Parathyroid adenoma (tissue), 2 donors: Measurements from ENCODE around the gene HDAC4.

ENCODE experiments used
- H2AFZ ChIP-seq: fragments of 300-600 bp; sonication (generic); one replicate; pipeline ENCODE4 v1.7.0; 2017; ENCODE audit warnings: antibody characterized with exemption, mild to moderate bottlenecking
- H3K27ac ChIP-seq: fragments of 300-600 bp; sonication (generic); one replicate; pipeline ENCODE4 v1.7.0; 2017
- H3K27me3 ChIP-seq: fragments of 300-600 bp; sonication (generic); one replicate; pipeline ENCODE4 v1.7.0; 2017; ENCODE audit warnings: low read length; ENCODE audit not compliant: control insufficient read depth, insufficient read depth
- H3K36me3 ChIP-seq: fragments of 300-600 bp; sonication (generic); one replicate; pipeline ENCODE4 v1.7.0; 2017; ENCODE audit warnings: low read length; ENCODE audit not compliant: control insufficient read depth, insufficient read depth
- H3K4me1 ChIP-seq: fragments of 300-600 bp; sonication (generic); one replicate; pipeline ENCODE4 v1.7.0; 2017; ENCODE audit warnings: control low read depth
- H3K4me2 ChIP-seq: fragments of 300-600 bp; sonication (generic); one replicate; pipeline ENCODE4 v1.7.0; 2017; ENCODE audit warnings: low read length
- H3K4me3 ChIP-seq: fragments of 300-600 bp; sonication (generic); one replicate; pipeline ENCODE4 v1.7.0; 2017; ENCODE audit warnings: low read depth, low read length
- H3K79me2 ChIP-seq: fragments of 300-600 bp; sonication (generic); one replicate; pipeline ENCODE4 v1.7.0; 2017; ENCODE audit warnings: control low read depth
- H3K9ac ChIP-seq: fragments of 300-600 bp; sonication (generic); one replicate; pipeline ENCODE4 v1.7.0; 2017; ENCODE audit warnings: mild to moderate bottlenecking
- H3K9me3 ChIP-seq: fragments of 300-600 bp; sonication (generic); one replicate; pipeline ENCODE4 v1.7.0; 2017; ENCODE audit warnings: low read length; ENCODE audit not compliant: control insufficient read depth
- TF ChIP-seq, protein P1 (sequence below): fragments of 300-600 bp; sonication (generic); IDR thresholded peaks from one replicate; pipeline ENCODE4 v1.7.0; 2017; ENCODE audit warnings: antibody characterized with exemption, mild to moderate bottlenecking
- donor health status: primary hyperparathyroidism.

HDAC4 gene

DNA sequence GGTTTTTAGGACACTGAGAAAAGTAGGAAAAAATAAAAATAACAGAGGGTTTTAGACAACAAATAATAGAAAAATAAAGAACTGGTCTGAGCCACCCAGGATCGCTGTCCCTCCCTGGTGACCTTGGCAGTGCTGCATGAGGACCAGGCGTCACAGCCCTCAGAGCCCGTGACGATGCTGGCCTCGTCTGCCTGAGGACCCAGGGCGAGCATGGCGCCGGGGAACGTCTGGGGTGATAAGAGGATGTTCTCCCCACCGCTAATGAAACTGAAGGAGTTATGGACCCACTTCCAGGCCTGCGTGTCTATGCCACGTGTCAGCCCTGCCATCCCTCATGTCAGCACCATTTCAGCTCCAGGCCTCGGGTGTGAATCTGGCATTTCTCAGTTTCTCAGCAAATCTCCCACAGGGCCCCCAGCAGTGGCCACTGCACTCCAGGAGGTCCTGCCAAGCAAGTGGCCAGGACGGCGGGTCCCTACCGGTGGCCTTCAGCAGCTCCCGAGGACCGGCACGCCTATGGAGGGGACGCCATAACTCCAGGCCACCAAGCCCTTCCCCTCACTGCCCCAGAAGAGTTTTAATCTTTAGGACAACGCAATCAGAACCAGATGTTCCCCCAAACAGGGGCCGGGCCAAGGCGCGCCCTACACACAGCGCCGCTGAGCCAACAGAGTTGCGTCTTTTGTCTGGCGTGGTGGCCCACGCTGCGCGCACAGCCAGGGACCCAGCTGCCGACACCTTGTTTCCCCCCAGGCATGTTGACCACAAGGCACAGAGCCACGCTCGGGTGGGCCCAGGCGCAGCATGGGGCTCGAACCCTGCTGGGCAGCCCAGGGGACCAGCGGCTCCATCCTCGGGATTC is 373.2 kb downstream of the HDAC4 start:
- H3K27ac ChIP-seq = no peak overlapping the region
- no peaks in the 10 kb centered on the region for H3K4me1 ChIP-seq
- H3K79me2 ChIP-seq = no peaks in the 10 kb centered on the region
- no peak overlapping the region for H3K4me3 ChIP-seq
- H3K27me3 ChIP-seq = no peaks in the 10 kb centered on the region
- TF ChIP-seq, protein P1, sequence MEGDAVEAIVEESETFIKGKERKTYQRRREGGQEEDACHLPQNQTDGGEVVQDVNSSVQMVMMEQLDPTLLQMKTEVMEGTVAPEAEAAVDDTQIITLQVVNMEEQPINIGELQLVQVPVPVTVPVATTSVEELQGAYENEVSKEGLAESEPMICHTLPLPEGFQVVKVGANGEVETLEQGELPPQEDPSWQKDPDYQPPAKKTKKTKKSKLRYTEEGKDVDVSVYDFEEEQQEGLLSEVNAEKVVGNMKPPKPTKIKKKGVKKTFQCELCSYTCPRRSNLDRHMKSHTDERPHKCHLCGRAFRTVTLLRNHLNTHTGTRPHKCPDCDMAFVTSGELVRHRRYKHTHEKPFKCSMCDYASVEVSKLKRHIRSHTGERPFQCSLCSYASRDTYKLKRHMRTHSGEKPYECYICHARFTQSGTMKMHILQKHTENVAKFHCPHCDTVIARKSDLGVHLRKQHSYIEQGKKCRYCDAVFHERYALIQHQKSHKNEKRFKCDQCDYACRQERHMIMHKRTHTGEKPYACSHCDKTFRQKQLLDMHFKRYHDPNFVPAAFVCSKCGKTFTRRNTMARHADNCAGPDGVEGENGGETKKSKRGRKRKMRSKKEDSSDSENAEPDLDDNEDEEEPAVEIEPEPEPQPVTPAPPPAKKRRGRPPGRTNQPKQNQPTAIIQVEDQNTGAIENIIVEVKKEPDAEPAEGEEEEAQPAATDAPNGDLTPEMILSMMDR = no peak
- no peak overlapping the region for H3K9ac ChIP-seq
- H3K9me3 ChIP-seq = no peaks in the 10 kb centered on the region
- no peak overlapping the region for H2AFZ ChIP-seq
- H3K36me3 ChIP-seq = no peaks in the 10 kb centered on the region
- H3K4me2 ChIP-seq = no peak overlapping the region

DNA sequence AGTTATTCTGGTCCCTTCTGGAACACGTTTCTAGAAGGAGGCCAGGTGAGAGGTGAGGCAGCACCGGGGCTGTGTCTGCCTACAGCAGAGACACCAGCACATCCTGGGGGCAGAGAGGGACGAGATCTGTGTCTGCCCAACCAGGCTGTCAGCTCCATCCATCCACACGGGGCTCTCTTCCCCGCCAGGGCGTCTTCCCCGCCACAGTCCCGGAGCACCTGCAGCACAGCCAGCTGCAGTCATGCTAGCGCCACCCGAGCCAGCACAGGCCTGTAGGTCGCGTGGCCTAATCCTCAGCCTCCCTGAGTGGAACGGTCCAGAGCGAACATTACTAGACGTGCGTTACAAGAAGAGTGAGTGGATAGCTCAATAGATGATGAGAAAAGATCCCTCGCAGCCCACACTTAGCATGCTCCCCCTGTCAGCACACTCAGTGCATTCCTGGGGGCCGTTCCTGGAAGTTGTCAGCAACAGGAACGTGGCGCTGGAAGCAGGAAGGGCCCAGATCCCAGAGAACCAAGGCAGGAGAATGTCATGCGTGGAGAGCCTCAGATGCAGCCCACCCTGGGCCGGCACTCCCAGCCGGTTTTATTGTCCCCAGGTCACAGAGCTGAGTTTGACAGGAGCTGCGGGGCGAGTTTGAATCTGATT is 374.0 kb downstream of the HDAC4 start:
- no peaks in the 10 kb centered on the region for H3K9me3 ChIP-seq
- no peaks in the 10 kb centered on the region for H3K36me3 ChIP-seq
- H2AFZ ChIP-seq = no peak overlapping the region
- no peaks in the 10 kb centered on the region for H3K4me1 ChIP-seq
- H3K27me3 ChIP-seq = no peaks in the 10 kb centered on the region
- no peak overlapping the region for H3K9ac ChIP-seq
- TF ChIP-seq, protein P1 = no peak
- no peak overlapping the region for H3K27ac ChIP-seq
- H3K4me2 ChIP-seq = no peak overlapping the region
- no peaks in the 10 kb centered on the region for H3K79me2 ChIP-seq
- no peak overlapping the region for H3K4me3 ChIP-seq

DNA sequence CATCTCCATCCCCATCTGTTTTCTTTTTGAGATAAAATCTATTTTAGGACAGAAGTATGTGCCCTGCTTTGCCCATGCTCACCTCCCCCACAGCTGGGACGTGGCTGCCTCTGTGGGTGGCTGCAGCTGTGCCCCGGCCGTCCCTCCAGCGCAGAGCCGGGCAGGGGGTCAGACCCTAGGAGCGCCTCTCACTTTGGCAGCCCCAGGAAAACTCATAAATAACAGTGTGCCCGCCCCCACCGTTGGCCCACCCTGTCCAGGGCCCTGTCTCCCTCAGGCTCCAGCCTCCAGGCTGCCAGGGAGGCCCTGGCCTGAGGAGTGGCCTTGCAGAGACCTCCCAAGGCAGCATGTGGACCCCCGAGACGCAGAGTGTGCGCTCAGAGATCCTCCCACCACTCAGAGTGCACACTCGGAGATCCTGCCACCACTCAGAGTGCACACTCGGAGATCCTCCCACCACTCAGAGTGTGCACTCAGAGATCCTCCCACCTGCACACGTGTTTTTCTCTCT is 374.8 kb downstream of the HDAC4 start:
- no peaks in the 10 kb centered on the region for H3K27me3 ChIP-seq
- no peak overlapping the region for H3K27ac ChIP-seq
- TF ChIP-seq, protein P1 = no peak
- H3K4me1 ChIP-seq = no peaks in the 10 kb centered on the region
- H3K9me3 ChIP-seq = no peaks in the 10 kb centered on the region
- H3K4me3 ChIP-seq = no peak overlapping the region
- no peak overlapping the region for H2AFZ ChIP-seq
- H3K4me2 ChIP-seq = no peak overlapping the region
- no peak overlapping the region for H3K9ac ChIP-seq
- H3K79me2 ChIP-seq = no peaks in the 10 kb centered on the region
- no peaks in the 10 kb centered on the region for H3K36me3 ChIP-seq

DNA sequence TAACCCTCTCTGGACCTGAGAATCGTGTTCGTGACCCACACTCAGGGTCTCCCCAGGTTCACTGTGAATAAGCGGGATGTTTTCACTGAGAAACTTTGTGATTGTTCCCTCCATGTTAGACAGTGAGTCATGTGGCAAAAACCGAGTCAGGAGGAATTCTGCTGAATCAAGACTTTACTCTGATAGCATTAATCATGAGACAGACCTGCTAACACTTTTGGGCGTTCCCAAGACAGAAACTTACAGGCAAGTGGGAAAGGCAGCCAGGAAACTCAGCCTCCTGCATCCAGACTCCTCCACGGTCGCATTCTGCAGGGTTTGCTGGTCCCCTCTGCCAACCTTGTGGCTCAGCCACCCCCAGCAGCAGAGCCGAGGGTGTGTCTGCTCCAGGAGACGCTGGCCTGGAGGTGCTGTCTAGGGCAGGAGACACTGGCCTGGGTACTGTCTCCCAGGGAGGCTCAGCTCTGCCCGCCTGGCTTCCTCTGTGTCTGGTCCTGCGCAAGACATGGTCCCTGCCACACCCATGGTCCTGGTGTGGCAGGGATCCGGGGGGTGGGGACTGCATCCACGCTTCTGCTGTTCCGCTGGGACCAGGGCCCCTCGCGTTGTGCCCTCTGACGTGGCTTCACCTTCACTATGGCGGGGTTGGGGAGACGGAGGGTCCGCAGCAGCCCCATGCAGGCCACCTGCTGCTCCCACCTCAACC is 375.6 kb downstream of the HDAC4 start:
- TF ChIP-seq, protein P1 = no peak
- H3K79me2 ChIP-seq = no peaks in the 10 kb centered on the region
- H3K27ac ChIP-seq = no peak overlapping the region
- no peaks in the 10 kb centered on the region for H3K36me3 ChIP-seq
- H3K4me1 ChIP-seq = no peaks in the 10 kb centered on the region
- no peaks in the 10 kb centered on the region for H3K9me3 ChIP-seq
- H3K27me3 ChIP-seq = no peaks in the 10 kb centered on the region
- H2AFZ ChIP-seq = no peak overlapping the region
- H3K4me3 ChIP-seq = no peak overlapping the region
- H3K9ac ChIP-seq = no peak overlapping the region
- H3K4me2 ChIP-seq = no peak overlapping the region
